ENCODE results near the gene MAN2A1.

Gene MAN2A1

GRCh38 chr5:109706095-109706494, 16.4 kb downstream of the MAN2A1 start:
- DNase-seq (ENCODE audit: low read depth, low spot score), result no peak

GRCh38 chr5:109707531-109707930, 17.8 kb downstream of the MAN2A1 start:
- no peak for DNase-seq (ENCODE audit: low read depth, low spot score)

- no peak for DNase-seq (ENCODE audit: low read depth, low spot score)
Measured at GRCh38 chr5:109708813-109709212, 19.1 kb downstream of the MAN2A1 start.

GRCh38 chr5:109709225-109709624, 19.5 kb downstream of the MAN2A1 start:
- DNase-seq (ENCODE audit: low read depth, low spot score), result no peak

GRCh38 chr5:109711673-109712072, 21.9 kb downstream of the MAN2A1 start:
- DNase-seq (ENCODE audit: low read depth, low spot score), result no peak

- no peak for DNase-seq (ENCODE audit: low read depth, low spot score)
Measured at GRCh38 chr5:109713453-109713852, 23.7 kb downstream of the MAN2A1 start.

- no peak for DNase-seq (ENCODE audit: low read depth, low spot score)
Measured at GRCh38 chr5:109714592-109714991, 24.9 kb downstream of the MAN2A1 start.

- no peak for DNase-seq (ENCODE audit: low read depth, low spot score)
Measured at GRCh38 chr5:109718216-109718615, 28.5 kb downstream of the MAN2A1 start.

- DNase-seq (ENCODE audit: low read depth, low spot score), result no peak
Measured at GRCh38 chr5:109718632-109719031, 28.9 kb downstream of the MAN2A1 start.

GRCh38 chr5:109719978-109720377, 30.3 kb downstream of the MAN2A1 start:
- no peak for DNase-seq (ENCODE audit: low read depth, low spot score)

GRCh38 chr5:109721741-109722140, 32.0 kb downstream of the MAN2A1 start:
- no peak for DNase-seq (ENCODE audit: low read depth, low spot score)

GRCh38 chr5:109723606-109724005, 33.9 kb downstream of the MAN2A1 start:
- no peak for DNase-seq (ENCODE audit: low read depth, low spot score)

GRCh38 chr5:109725135-109725534, 35.4 kb downstream of the MAN2A1 start:
- no peak for DNase-seq (ENCODE audit: low read depth, low spot score)

- DNase-seq (ENCODE audit: low read depth, low spot score), result no peak
Measured at GRCh38 chr5:109739741-109740728, 50.3 kb downstream of the MAN2A1 start.

GRCh38 chr5:109740966-109741365, 51.2 kb downstream of the MAN2A1 start:
- DNase-seq (ENCODE audit: low read depth, low spot score), result no peak

GRCh38 chr5:109741390-109741789, 51.7 kb downstream of the MAN2A1 start:
- no peak for DNase-seq (ENCODE audit: low read depth, low spot score)

GRCh38 chr5:109743041-109743531, 53.4 kb downstream of the MAN2A1 start:
- no peak for DNase-seq (ENCODE audit: low read depth, low spot score)

GRCh38 chr5:109743770-109744212, 54.1 kb downstream of the MAN2A1 start:
- DNase-seq (ENCODE audit: low read depth, low spot score), result no peak

GRCh38 chr5:109744261-109744660, 54.5 kb downstream of the MAN2A1 start:
- no peak for DNase-seq (ENCODE audit: low read depth, low spot score)

GRCh38 chr5:109748546-109748945, 58.8 kb downstream of the MAN2A1 start:
- DNase-seq (ENCODE audit: low read depth, low spot score), result no peak

GRCh38 chr5:109750463-109750862, 60.7 kb downstream of the MAN2A1 start:
- DNase-seq (ENCODE audit: low read depth, low spot score), result no peak

GRCh38 chr5:109753279-109753678, 63.6 kb downstream of the MAN2A1 start:
- no peak for DNase-seq (ENCODE audit: low read depth, low spot score)

GRCh38 chr5:109754319-109754718, 64.6 kb downstream of the MAN2A1 start:
- DNase-seq (ENCODE audit: low read depth, low spot score), result no peak
